ENCODE results near the gene HYDIN. TPM values are rescaled to one million over a fixed set of nuclear protein-coding genes. Genes with fewer than 3 reads are reported as not detected.

Gene HYDIN
- total and polyA plus RNA-seq, 2 experiments from 2014 or later = 0.04 to 0.67 TPM

GRCh38 chr16:70758786-70759185, 471.7 kb downstream of the HYDIN start:
- H2AFZ ChIP-seq = no peak overlapping the region
- no peak overlapping the region for H3K4me2 ChIP-seq
- H3K9me2 ChIP-seq (replicated peaks; ENCODE audit: insufficient read depth) = no peaks in the 10 kb centered on the region
- no peak overlapping the region for H3K27ac ChIP-seq
- H3K4me1 ChIP-seq (ENCODE audit: insufficient read depth) = peaks cover 21% of the 10 kb centered on the region
- H4K20me1 ChIP-seq (ENCODE audit: insufficient read depth, poor library complexity, severe bottlenecking) = no peaks in the 10 kb centered on the region
- DNase-seq (ENCODE audit: low spot score) = no peak
- no peaks in the 10 kb centered on the region for H3K27me3 ChIP-seq
- no peaks in the 10 kb centered on the region for H3K9me3 ChIP-seq (ENCODE audit: low read depth)
- no peak for TF ChIP-seq EZH2phosphoT487 (IDR thresholded peaks at IDR 0.05; ENCODE audit: low read depth, severe bottlenecking, unreplicated experiment)
- no peak for TF ChIP-seq EZH2 (IDR thresholded peaks at IDR 0.05; ENCODE audit: borderline replicate concordance)
- no peak for TF ChIP-seq CTCF (IDR thresholded peaks at IDR 0.05; ENCODE audit: poor library complexity)
- 90% methylated on average over 10 of the region's 10 CpGs for WGBS (ENCODE audit: low lambda C conversion rate, missing lambda C conversion rate)
- no peaks in the 10 kb centered on the region for H3K79me2 ChIP-seq
- H3K4me3 ChIP-seq = no peak overlapping the region
- H3K36me3 ChIP-seq (replicated peaks; ENCODE audit: insufficient read depth, low read depth) = no peaks in the 10 kb centered on the region

Small RNA genes lying within 50 kb of the gene (small RNA-seq; reads per million reads assigned to genes)
- gene RNU6ATAC25P = not detected

Other genes starting within 250 kb of the HYDIN start
- gene CMTR2, start 58.7 kb upstream of the HYDIN start, total RNA-seq = 40.9 and 43.2 TPM in 2 replicates
- gene CMTR2, start 58.7 kb upstream of the HYDIN start, polyA plus RNA-seq = 9.4 and 11.4 TPM in 2 replicates
- gene CALB2, start 128.0 kb upstream of the HYDIN start, total RNA-seq = 1.8 and 2.3 TPM in 2 replicates
- 6.5 and 12.4 TPM in 2 replicates for gene CALB2, start 128.0 kb upstream of the HYDIN start, polyA plus RNA-seq
- not detected in 2 replicates for gene TLE7, start 211.3 kb upstream of the HYDIN start, total RNA-seq
- gene TLE7, start 211.3 kb upstream of the HYDIN start, polyA plus RNA-seq = not detected in 2 replicates
- 6.2 and 7.1 TPM in 2 replicates for gene ZNF23, start 231.5 kb upstream of the HYDIN start, total RNA-seq
- 5.3 and 6.9 TPM in 2 replicates for gene ZNF23, start 231.5 kb upstream of the HYDIN start, polyA plus RNA-seq